T-helper 1 cell treated with Interleukin-12 subunit alpha and Interleukin-12 subunit beta and Interleukin-4 antibody, amounts not matched to agents 30 ng/mL and 1 ng/mL, for 36 hours (primary cell): ENCODE results near the gene MT1B. TPM values are rescaled to one million over a fixed set of nuclear protein-coding genes. Genes with fewer than 3 reads are reported as not detected.

Experiments used
- intact Hi-C: fragments of 100-400 bp; cut with micrococcal nuclease; formaldehyde crosslinking; loops from one replicate; pipeline ENCODE4 v1.15.1; 2024
- total RNA-seq: library from RNA; stranded (reverse); gene quantifications from 2 replicates; pipeline ENCODE4 v1.2.3, GENCODE V29; 2022

Gene MT1B
- total RNA-seq, 1 donor from 2014 or later = not detected

- intact Hi-C loops = loop anchor here (1.0 to 5.0 kb wide), 13 partner anchors 13 to 563 kb away; partner anchors contain the start of genes ARL2BP, BBS2, MT1E and MT1F
Observed at GRCh38 chr16:56681939-56682702, 30.4 kb downstream of the MT1B start, which contains the start of gene MT1X. Gene MT1X, plus strand, starts transcription at chr16:56682470. Its CDS starts 71 bp downstream, at chr16:56682541.

- intact Hi-C loops = loop anchor here (1.0 to 5.0 kb wide), 13 partner anchors 14 to 562 kb away; partner anchors contain the start of genes ARL2BP, BBS2, MT1E and MT1F
Observed at GRCh38 chr16:56682703-56683397, 31.2 kb downstream of the MT1B start.

- intact Hi-C loops = loop anchor here (2.0 to 5.0 kb wide), 3 partner anchors 15 to 326 kb away; partner anchors contain the start of genes BBS2, MT1G and MT1H
Observed at GRCh38 chr16:56683424-56684172, 31.9 kb downstream of the MT1B start.

GRCh38 chr16:56684256-56684925 lies 32.7 kb downstream of the MT1B start:
- intact Hi-C loops = loop anchor here (5.0 kb wide), 1 partner anchor 327 kb away; no protein-coding TSS in a partner anchor

- intact Hi-C loops = loop anchor here (5.0 kb wide), 1 partner anchor 328 kb away; no protein-coding TSS in a partner anchor
Observed at GRCh38 chr16:56684926-56685590, 33.4 kb downstream of the MT1B start.

- intact Hi-C loops = no loop called here
Observed at GRCh38 chr16:56686758-56687157, 35.1 kb downstream of the MT1B start.

- intact Hi-C loops = no loop called here
Observed at GRCh38 chr16:56688762-56689161, 37.1 kb downstream of the MT1B start.

- intact Hi-C loops = no loop called here
Observed at GRCh38 chr16:56689171-56689570, 37.5 kb downstream of the MT1B start.

GRCh38 chr16:56690420-56691122 lies 38.9 kb downstream of the MT1B start:
- intact Hi-C loops = no loop called here

- intact Hi-C loops = no loop called here
Observed at GRCh38 chr16:56691885-56692284, 40.2 kb downstream of the MT1B start.

GRCh38 chr16:56695246-56695645 lies 43.6 kb downstream of the MT1B start:
- intact Hi-C loops = no loop called here

GRCh38 chr16:56697456-56698155 lies 45.9 kb downstream of the MT1B start:
- intact Hi-C loops = no loop called here

GRCh38 chr16:56700195-56700594 lies 48.5 kb downstream of the MT1B start:
- intact Hi-C loops = loop anchor here (5.0 to 10.0 kb wide), 4 partner anchors 328 to 1235 kb away; no protein-coding TSS in a partner anchor

GRCh38 chr16:56700631-56701030 lies 48.9 kb downstream of the MT1B start:
- intact Hi-C loops = loop anchor here (5.0 to 10.0 kb wide), 4 partner anchors 328 to 1236 kb away; no protein-coding TSS in a partner anchor

GRCh38 chr16:56701534-56701933 lies 49.8 kb downstream of the MT1B start:
- intact Hi-C loops = loop anchor here (5.0 to 10.0 kb wide), 4 partner anchors 329 to 1237 kb away; no protein-coding TSS in a partner anchor
